ENCODE measurements around the gene CPT1B. TPM values are rescaled to one million over a fixed set of nuclear protein-coding genes. Genes with fewer than 3 reads are reported as not detected.
"Not testable (repeated sequence)": the region's sequence is repeated elsewhere in the genome, so short reads cannot be mapped to it uniquely, and the experiment has no call there.

CPT1B gene
- polyA plus RNA-seq, 3 donors = 12.7 to 19.9 (median 18.2) TPM

- no peak for DNase-seq (ENCODE audit: extremely low read depth in 1 of 11, low read depth in 9 of 11, low spot score in 4 of 11)
These were observed 33.3 kb upstream of the CPT1B start for GRCh38 chr22:50611341-50612060.

- DNase-seq (ENCODE audit: extremely low read depth in 1 of 11, low read depth in 9 of 11, low spot score in 4 of 11) = no peak
These were observed 32.4 kb upstream of the CPT1B start for GRCh38 chr22:50610581-50610980.

- no peak for DNase-seq (ENCODE audit: extremely low read depth in 1 of 11, low read depth in 9 of 11, low spot score in 4 of 11)
These were observed 31.8 kb upstream of the CPT1B start for GRCh38 chr22:50610041-50610451.

- no peak for DNase-seq (ENCODE audit: extremely low read depth in 1 of 11, low read depth in 9 of 11, low spot score in 4 of 11)
These were observed 31.4 kb upstream of the CPT1B start for GRCh38 chr22:50609599-50609998.

GRCh38 chr22:50608996-50609395 is 30.8 kb upstream of the CPT1B start:
- no peak for DNase-seq (ENCODE audit: extremely low read depth in 1 of 11, low read depth in 9 of 11, low spot score in 4 of 11)

GRCh38 chr22:50608058-50608840 is 30.0 kb upstream of the CPT1B start:
- not testable (repeated sequence) for DNase-seq (ENCODE audit: extremely low read depth in 1 of 11, low read depth in 9 of 11, low spot score in 4 of 11)

GRCh38 chr22:50607659-50608020 is 29.4 kb upstream of the CPT1B start:
- no peak for DNase-seq (ENCODE audit: extremely low read depth in 1 of 11, low read depth in 9 of 11, low spot score in 4 of 11)

- DNase-seq (ENCODE audit: extremely low read depth in 1 of 11, low read depth in 9 of 11, low spot score in 4 of 11) = no peak
These were observed 28.9 kb upstream of the CPT1B start for GRCh38 chr22:50606946-50607658.

- DNase-seq (ENCODE audit: extremely low read depth in 1 of 11, low read depth in 9 of 11, low spot score in 4 of 11) = no peak
These were observed 28.1 kb upstream of the CPT1B start for GRCh38 chr22:50606165-50606945.

- no peak for DNase-seq (ENCODE audit: extremely low read depth in 1 of 11, low read depth in 9 of 11, low spot score in 4 of 11)
These were observed 27.4 kb upstream of the CPT1B start for GRCh38 chr22:50605613-50606074.

GRCh38 chr22:50605002-50605612 is 26.9 kb upstream of the CPT1B start:
- no peak for DNase-seq (ENCODE audit: extremely low read depth in 1 of 11, low read depth in 9 of 11, low spot score in 4 of 11)

GRCh38 chr22:50604256-50605001 is 26.2 kb upstream of the CPT1B start:
- DNase-seq (ENCODE audit: extremely low read depth in 1 of 11, low read depth in 9 of 11, low spot score in 4 of 11) = no peak

GRCh38 chr22:50603511-50604255 is 25.5 kb upstream of the CPT1B start:
- DNase-seq (ENCODE audit: extremely low read depth in 1 of 11, low read depth in 9 of 11, low spot score in 4 of 11) = no peak

- DNase-seq (ENCODE audit: extremely low read depth in 1 of 11, low read depth in 9 of 11, low spot score in 4 of 11) = no peak
These were observed 24.1 kb upstream of the CPT1B start for GRCh38 chr22:50602338-50602700.

- no peak for DNase-seq (ENCODE audit: extremely low read depth in 1 of 11, low read depth in 9 of 11, low spot score in 4 of 11)
These were observed 23.6 kb upstream of the CPT1B start for GRCh38 chr22:50601669-50602337.

GRCh38 chr22:50600967-50601668 is 22.9 kb upstream of the CPT1B start:
- no peak for DNase-seq (ENCODE audit: extremely low read depth in 1 of 11, low read depth in 9 of 11, low spot score in 4 of 11)

Measured in renal cortex interstitium (tissue), 11 donors.